Measurements from ENCODE around the gene P3H2. TPM values are rescaled to one million over a fixed set of nuclear protein-coding genes. Genes with fewer than 3 reads are reported as not detected.

The P3H2 gene
- total and polyA plus RNA-seq, 2 donors (not counting 1 experiment from before 2014, with no cell fraction given) = not detected

- H3K79me2 ChIP-seq (ENCODE audit: control insufficient read depth, insufficient read depth, low read length) = no peaks in the 10 kb centered on the region
Observed at GRCh38 chr3:190036631-190037030, 84.1 kb downstream of the P3H2 start.

GRCh38 chr3:190034446-190034845 is 86.3 kb downstream of the P3H2 start:
- H3K4me3 Mint-ChIP-seq = no peak overlapping the region
- no peak for ATAC-seq (ENCODE audit: low read depth)
- Histone ChIP-seq H3K27me3 (replicated peaks in 1 of 4; ENCODE audit: control extremely low read depth in 1 of 4, control insufficient read depth in 3 of 4, insufficient read depth in 4 of 4, low read length in 3 of 4) (no peaks in the 10 kb centered on the region), H3K4me2 (replicated peaks; ENCODE audit: low read depth, low read length, poor library complexity, severe bottlenecking) (no peak overlapping the region), H2AFZ (ENCODE audit: insufficient read depth, low read depth, low read length, poor library complexity, severe bottlenecking) (no peak overlapping the region), H3K36me3 (replicated peaks in 1 of 2; ENCODE audit: control extremely low read depth in 1 of 2, control insufficient read depth in 1 of 2, extremely low read depth in 1 of 2, insufficient read depth in 2 of 2, low read length in 1 of 2) (no peaks in the 10 kb centered on the region), H3K79me2 (ENCODE audit: control insufficient read depth, insufficient read depth, low read length) (no peaks in the 10 kb centered on the region), H4K20me1 (ENCODE audit: control insufficient read depth, insufficient read depth, low read length, poor library complexity, severe bottlenecking) (no peaks in the 10 kb centered on the region), H3K27ac (ENCODE audit: low read length in 2 of 2) (no peak overlapping the region), H3K9ac (ENCODE audit: low read length) (no peak overlapping the region), H3K4me3 (ENCODE audit: control extremely low read depth in 1 of 5, extremely low read depth in 1 of 5, insufficient read depth in 1 of 5, low read depth in 2 of 5, low read length in 4 of 5) (no peak overlapping the region), H3K4me1 (ENCODE audit: control insufficient read depth in 2 of 2, insufficient read depth in 2 of 2, low read length in 2 of 2) (no peaks in the 10 kb centered on the region), H3K9me3 (ENCODE audit: control extremely low read depth in 1 of 3, control insufficient read depth in 2 of 3, insufficient read depth in 1 of 3, low read length in 2 of 3) (no peaks in the 10 kb centered on the region)
- ChIA-PET POLR2A (no interaction called here), CTCF (no interaction called here)
- no peak overlapping the region for H3K27ac Mint-ChIP-seq
- TF ChIP-seq EZH2 (IDR thresholded peaks at IDR 0.05; ENCODE audit: borderline replicate concordance, insufficient read depth, low read depth, low read length, poor library complexity, severe bottlenecking) (no peak), CTCF (IDR thresholded peaks at IDR 0.05) (no peak)
- 90% methylated on average over 2 of the region's 3 CpGs for WGBS (ENCODE audit: insufficient coverage)
- no peaks in the 10 kb centered on the region for H3K9me3 Mint-ChIP-seq (ENCODE audit: insufficient read depth)
- intact Hi-C loops (cut with micrococcal nuclease) = no loop called here
- DNase-seq = no peak
- no peaks in the 10 kb centered on the region for H3K4me1 Mint-ChIP-seq
- H3K27me3 Mint-ChIP-seq = peaks cover 3% of the 10 kb centered on the region

More at GRCh38 chr3:190036631-190037030, 84.1 kb downstream of the P3H2 start:
- 83% methylated on average over 1 of the region's 2 CpGs for WGBS (ENCODE audit: insufficient coverage)
- no peaks in the 10 kb centered on the region for H3K36me3 ChIP-seq (replicated peaks in 1 of 2; ENCODE audit: control extremely low read depth in 1 of 2, control insufficient read depth in 1 of 2, extremely low read depth in 1 of 2, insufficient read depth in 2 of 2, low read length in 1 of 2)
- Mint-ChIP-seq H3K27me3 (peaks cover 3% of the 10 kb centered on the region), H3K4me1 (no peaks in the 10 kb centered on the region), H3K4me3 (no peak overlapping the region), H3K27ac (no peak overlapping the region), H3K9me3 (ENCODE audit: insufficient read depth) (no peaks in the 10 kb centered on the region)
- no peak for ATAC-seq (ENCODE audit: low read depth)
- no peaks in the 10 kb centered on the region for H3K9me3 ChIP-seq (ENCODE audit: control extremely low read depth in 1 of 3, control insufficient read depth in 2 of 3, insufficient read depth in 1 of 3, low read length in 2 of 3)
- no peak overlapping the region for H3K4me2 ChIP-seq (replicated peaks; ENCODE audit: low read depth, low read length, poor library complexity, severe bottlenecking)
- ChIA-PET CTCF (no interaction called here), POLR2A (no interaction called here)
- TF ChIP-seq CTCF (IDR thresholded peaks at IDR 0.05) (no peak), EZH2 (IDR thresholded peaks at IDR 0.05; ENCODE audit: borderline replicate concordance, insufficient read depth, low read depth, low read length, poor library complexity, severe bottlenecking) (no peak)
- H4K20me1 ChIP-seq (ENCODE audit: control insufficient read depth, insufficient read depth, low read length, poor library complexity, severe bottlenecking) = no peaks in the 10 kb centered on the region
- H3K27me3 ChIP-seq (replicated peaks in 1 of 4; ENCODE audit: control extremely low read depth in 1 of 4, control insufficient read depth in 3 of 4, insufficient read depth in 4 of 4, low read length in 3 of 4) = no peaks in the 10 kb centered on the region
- H3K4me3 ChIP-seq (ENCODE audit: control extremely low read depth in 1 of 5, extremely low read depth in 1 of 5, insufficient read depth in 1 of 5, low read depth in 2 of 5, low read length in 4 of 5) = no peak overlapping the region
- no peak for DNase-seq
- H3K4me1 ChIP-seq (ENCODE audit: control insufficient read depth in 2 of 2, insufficient read depth in 2 of 2, low read length in 2 of 2) = no peaks in the 10 kb centered on the region
- intact Hi-C loops (cut with micrococcal nuclease) = no loop called here
- no peak overlapping the region for H3K27ac ChIP-seq (ENCODE audit: low read length in 2 of 2)
- no peak overlapping the region for H2AFZ ChIP-seq (ENCODE audit: insufficient read depth, low read depth, low read length, poor library complexity, severe bottlenecking)
- H3K9ac ChIP-seq (ENCODE audit: low read length) = no peak overlapping the region

Data from B cell (primary cell).